Activated T-cell treated with anti-CD3 and anti-CD28 coated beads, Interleukin-2, amount 50 U/mL, for 48 hours (primary cell): ENCODE results near the gene C16orf82.
"Not testable (repeated sequence)": the region's sequence is repeated elsewhere in the genome, so short reads cannot be mapped to it uniquely, and the experiment has no call there.

Source experiments
- DNase-seq, 2 experiments: peaks; one replicate each; pipeline ENCODE4 v3.0.0-alpha.2; 2020

Gene C16orf82

DNA sequence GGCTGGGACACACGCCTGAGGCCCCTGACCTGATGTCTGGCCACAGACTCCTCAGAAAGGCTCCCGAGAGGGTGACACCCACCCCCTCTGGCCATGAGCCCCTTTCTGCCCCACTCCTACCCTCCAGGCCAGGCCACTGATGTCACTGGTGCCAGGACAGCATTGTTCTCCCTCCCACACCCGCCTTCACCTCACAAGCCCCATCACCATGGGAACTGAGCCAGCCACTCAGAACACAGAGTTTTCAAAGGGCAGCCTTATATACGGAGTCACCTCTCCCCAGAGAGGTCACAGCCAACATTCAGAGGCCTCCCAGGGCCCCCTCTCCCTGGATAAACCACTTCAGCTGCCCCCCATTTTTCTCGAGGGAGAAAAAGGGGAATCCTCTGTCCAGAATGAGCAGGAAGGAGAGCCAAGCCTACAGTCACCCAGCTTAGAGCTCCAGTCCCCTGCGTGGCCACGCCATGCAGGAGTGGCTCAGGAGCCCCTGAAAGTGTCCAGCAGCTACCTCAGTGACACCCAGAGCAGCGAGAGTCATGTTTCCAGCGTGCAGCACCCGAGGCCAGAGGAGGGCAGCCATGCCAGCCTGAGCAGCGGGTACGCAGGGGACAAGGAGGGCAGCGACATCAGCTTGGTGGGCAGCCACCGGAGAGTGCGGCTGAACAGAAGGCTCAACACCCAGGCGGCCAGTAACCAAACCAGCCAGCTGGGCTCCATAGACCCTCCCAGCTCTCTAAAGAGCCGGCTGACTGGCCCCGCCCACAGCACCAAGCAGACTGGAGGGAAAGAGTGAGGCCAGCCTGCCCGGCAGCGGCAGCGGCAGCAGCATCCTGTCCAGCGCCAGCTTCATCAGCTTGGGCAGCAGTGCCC, at the start of gene C16orf82:
C16orf82 (plus strand) TSS at position 260 of the 870 bp plus-strand sequence.
- DNase-seq: no peak

- no peak for DNase-seq
Measured at GRCh38 chr16:27020031-27020430, 46.7 kb upstream of the C16orf82 start.

- no peak for DNase-seq
Measured at GRCh38 chr16:27024010-27024409, 42.7 kb upstream of the C16orf82 start.

- DNase-seq: no peak
Measured at GRCh38 chr16:27025581-27025980, 41.1 kb upstream of the C16orf82 start.

DNA sequence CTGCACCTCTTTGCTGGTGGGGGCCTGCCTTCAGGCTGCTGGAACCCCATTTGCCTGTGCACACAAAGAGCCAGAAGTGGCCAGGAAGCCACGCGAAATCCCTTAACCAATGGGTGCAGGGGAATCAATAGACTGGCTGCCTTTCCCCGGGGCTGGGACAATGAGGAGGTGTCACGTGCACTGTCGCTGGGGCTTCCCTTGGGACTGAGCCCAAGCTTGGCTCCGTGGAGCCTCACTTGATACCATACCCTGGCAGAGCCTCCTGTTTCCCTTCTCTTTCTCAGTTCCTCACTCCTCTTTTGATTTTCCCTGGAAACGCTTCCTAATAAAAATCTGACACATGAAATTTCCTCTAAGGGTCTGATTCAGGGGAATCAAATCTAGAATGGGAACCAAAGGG, 38.8 kb upstream of the C16orf82 start:
- DNase-seq: no peak

- no peak for DNase-seq
Measured at GRCh38 chr16:27028591-27029110, 38.1 kb upstream of the C16orf82 start.

- DNase-seq: no peak
Measured at GRCh38 chr16:27029525-27029924, 37.2 kb upstream of the C16orf82 start.

DNA sequence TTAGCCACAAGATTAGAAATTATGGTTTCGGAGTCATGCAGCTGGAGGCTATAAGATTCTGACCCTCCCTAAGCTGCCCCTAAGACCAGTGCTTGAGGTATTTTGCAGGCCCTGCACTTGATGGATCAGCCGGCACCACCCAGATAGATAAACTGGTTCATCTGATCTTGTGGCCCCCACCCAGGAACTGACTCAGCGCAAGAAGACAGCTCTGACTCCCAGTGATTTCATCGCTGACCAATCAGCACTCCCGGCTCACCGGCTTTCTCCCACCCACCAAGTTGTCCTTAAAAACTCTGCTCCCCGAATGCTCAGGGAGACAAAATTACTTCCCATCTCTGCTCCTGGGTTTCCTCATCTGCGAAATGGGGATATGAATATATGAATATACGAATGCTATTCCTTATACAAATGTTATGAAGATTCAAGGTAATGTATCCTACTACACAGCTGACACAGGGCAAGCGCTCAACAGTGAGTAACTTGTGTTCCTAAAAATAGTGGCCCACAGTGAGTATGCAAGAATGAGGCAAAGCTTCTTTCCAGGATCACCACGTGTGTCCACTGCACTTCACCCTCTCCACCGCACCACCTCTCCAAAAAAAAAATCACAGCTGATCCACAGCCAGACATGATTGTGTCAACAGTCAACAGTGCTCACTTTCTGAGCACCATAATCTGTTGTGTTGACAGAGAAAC, 33.3 kb upstream of the C16orf82 start:
- DNase-seq: no peak

DNA sequence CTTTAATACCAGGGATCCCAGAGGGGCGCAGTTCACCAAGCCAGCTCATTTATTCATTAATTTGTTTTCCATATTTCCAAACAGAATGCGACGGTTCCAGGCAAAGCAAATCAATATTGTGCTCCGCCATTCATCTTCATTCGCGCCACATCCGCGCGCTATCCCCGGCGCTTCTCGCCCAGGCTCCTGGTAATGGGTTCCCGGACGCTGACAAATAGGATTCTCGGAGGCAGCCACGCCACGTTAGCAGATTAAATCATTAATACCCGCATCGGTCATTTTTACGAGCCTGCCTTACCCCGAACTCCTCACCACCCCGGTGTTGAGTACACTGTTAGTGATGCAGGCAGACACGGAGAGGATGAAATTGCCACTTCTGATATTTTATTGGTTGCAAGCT, 26.0 kb upstream of the C16orf82 start:
- no peak for DNase-seq

DNA sequence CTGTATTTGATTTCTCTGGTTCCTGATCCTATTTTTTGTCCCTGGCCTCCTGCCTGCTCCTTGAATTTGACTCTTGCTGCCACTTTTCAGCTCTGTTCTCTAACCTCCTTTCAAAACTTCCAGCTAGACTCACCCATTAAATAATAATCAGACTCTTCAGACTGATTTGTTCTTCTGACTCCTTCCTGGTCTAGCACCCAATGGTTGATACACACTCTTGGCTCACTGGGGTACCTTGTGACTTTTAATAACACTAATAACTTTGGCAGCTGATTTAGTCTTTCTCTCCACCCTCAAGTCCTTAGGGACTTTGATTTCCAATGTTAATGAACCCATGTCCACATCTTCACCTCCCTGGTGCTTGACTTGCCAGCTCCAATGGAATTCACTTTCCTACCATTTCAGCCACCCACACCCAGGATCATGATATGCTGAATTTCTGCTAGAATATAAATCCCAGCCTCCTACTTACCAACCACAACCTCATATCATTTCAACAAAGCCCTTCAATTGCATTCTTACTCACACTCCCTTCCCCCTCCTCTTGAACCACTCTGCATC, 19.7 kb upstream of the C16orf82 start:
- DNase-seq: no peak

DNA sequence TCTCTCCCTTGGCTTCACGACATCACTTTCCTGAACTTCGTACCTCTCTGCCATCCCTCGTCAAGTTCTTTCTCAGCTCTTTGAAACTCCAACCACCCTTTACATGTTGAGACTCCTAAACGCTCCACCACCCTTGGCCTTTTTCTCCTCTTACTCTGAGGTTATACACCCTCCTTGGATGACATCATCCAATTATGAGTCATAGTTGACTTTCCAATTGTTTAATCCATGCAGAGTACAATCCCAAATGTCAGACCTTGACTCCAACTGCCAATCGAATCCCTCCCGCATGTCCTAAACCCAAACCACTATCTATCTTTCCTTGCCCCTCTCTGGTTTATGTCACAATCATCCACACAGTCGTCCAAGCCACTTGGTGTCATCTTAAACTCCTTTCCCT, 18.4 kb upstream of the C16orf82 start:
- no peak for DNase-seq

DNA sequence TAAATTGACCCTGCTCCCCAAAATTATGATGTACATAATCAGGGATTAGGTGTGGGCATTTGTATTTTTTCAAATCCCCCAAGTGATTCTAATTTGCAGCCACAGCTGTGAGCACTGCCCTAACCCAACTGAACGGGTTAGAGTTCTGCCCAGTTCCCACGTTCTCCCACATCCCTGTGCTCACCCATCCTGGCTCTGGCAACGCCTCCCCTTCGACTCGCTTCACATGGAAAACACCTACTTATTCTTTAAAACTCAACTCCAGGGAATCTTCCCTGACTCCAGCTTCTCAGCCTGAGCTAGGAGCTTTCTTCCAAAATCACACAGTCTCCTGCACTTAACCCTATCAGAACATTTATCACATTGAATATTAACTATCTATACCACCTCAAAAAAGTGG, 17.6 kb upstream of the C16orf82 start:
- no peak for DNase-seq

- no peak for DNase-seq
Measured at GRCh38 chr16:27052007-27052406, 14.7 kb upstream of the C16orf82 start.

- no peak for DNase-seq
Measured at GRCh38 chr16:27053996-27054395, 12.7 kb upstream of the C16orf82 start.

DNA sequence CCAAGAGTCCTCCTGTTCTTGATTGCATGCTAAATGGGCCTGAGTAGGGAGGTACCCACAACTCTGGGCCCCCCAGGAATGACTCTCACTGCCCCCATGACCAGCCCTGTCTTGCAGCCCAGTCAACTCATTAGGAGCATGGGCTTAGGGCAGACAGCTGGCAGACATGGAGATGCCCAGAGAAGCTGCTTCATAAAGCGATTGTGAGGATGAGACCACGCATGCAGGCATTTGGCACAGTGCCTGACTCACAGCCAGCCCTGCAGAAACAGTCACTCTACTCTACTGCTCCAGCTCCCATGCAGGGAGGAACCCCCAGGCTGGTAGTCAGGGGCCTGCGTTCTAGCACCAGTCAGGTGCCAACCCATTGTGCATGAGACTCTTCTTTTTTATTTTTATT, 8.4 kb upstream of the C16orf82 start:
- DNase-seq: no peak

GRCh38 chr16:27070776-27071175, 4.0 kb downstream of the C16orf82 start:
- no peak for DNase-seq

GRCh38 chr16:27073733-27074132, 7.0 kb downstream of the C16orf82 start:
- DNase-seq: no peak

DNA sequence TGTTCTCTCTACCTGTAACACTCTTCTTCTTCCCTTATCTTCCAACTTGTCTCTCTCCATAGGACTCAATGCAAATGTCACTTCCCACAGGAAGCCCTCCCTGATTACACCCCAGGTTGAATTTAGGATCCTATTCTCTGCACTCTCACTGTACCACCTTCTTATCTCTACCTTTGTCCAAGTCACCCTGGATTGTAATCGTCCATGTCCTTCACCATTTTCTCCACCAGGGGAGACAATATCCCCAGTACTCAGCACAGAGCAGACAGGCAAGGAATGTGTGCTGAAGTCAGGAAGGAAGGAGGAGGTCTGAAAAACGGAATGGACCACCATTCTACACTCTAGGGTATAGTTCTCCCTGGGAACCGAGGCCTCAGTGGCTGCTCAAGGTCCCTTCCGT, 14.2 kb downstream of the C16orf82 start:
- DNase-seq: no peak

DNA sequence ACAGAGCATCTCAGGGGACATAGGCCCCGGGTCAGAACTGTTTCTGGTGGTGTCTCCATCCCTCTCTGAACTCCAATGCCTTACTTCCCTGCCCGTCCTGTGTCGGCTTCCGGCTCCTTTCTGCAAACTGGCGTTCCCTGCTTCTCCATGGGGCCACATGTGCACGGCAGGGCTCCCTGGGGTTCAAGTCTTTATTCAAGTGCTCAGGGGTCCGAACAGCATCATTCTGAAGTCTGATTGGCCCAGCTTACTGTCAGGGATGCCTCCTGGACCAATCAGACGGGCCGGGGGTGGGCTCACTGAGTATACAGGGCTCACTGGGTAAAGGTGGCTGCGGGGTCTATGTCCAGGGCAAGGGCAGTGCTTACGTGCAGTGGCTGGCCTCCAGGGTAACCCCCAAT, 17.1 kb downstream of the C16orf82 start:
- no peak for DNase-seq

DNA sequence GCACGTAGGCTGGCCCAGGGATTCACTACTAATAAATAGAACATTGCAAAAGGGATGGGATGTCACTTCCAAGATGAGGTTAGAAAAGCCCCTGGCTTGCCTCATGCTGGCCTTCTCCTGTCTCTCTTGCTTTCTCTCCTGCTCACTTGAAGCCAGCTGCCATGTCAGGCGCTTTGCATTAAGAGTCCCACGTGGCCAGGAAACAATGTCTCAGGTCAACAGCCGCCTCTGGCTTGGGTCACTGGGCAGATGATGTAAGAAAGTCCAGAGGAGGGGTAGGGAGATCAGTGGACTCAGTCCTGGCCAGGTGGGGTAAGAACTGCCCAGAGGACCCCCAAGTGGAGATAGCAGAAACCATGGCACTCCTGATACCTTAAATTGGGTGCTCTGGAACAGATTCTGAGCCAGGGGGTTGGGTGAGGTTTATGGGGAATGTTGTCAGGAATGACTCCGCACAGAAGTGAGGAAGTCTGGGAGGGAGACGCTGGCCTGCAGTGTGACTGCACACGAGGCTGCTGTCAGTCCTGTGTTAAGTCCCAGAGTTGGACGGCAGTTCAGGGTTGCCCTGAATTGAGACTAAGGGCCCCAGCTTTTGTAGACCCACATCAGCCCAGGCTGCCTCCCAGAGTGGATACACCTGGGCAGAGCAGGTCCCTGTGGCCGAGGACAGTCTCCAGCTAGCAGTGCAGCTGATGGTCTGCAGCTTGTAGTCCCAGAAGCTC, 17.7 kb downstream of the C16orf82 start:
- no peak for DNase-seq

GRCh38 chr16:27085182-27085581, 18.5 kb downstream of the C16orf82 start:
- no peak for DNase-seq

DNA sequence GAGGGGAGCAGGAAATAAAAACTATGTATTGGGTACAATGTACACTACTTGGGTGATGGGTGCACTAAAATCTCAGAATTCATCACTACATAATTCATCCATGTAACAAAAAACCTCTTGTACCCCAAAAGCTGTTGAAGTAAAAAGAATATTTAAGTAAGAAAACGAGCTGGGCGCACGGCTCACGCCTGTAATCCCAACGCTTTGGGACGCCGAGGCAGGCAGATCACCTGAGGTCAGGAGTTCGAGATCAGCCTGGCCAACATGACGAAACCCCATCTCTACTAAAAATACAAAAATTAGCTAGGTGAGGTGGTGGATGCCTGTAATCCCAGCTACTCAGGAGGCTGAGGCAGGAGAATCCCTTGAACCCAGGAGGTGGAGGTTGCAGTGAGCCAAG, 19.3 kb downstream of the C16orf82 start:
- DNase-seq: not testable (repeated sequence)

- DNase-seq: no peak
Measured at GRCh38 chr16:27088216-27088615, 21.5 kb downstream of the C16orf82 start.
